OCI-LY7 (cell line): ENCODE data around the gene JAK1. TPM values are rescaled to one million over a fixed set of nuclear protein-coding genes. Genes with fewer than 3 reads are reported as not detected.
A peak's percentile ranks its signal among the peaks of the same experiment; 100 is the strongest.

Experiments
- BruUV-seq: library from RNA; stranded (reverse); fragments of 400-500 nt; replicated peaks from 2 replicates; lab custom pipeline; 2021; lab: Mats Ljungman, UMichigan
- CTCF ChIA-PET: fragments of 300-600 bp; sonication (Branson Sonifier 250); formaldehyde crosslinking; loops from one replicate; lab custom pipeline; 2022; ENCODE audit warnings: antibody characterized with exemption; ENCODE audit not compliant: unreplicated experiment; lab: Charles Lee
- POLR2A ChIA-PET: fragments of 300-600 bp; sonication (Branson Sonifier 250); formaldehyde crosslinking; loops from one replicate; lab custom pipeline; 2022; ENCODE audit warnings: antibody characterized with exemption; lab: Charles Lee
- DNase-seq: peaks from one replicate; pipeline ENCODE4 v3.0.0-alpha.2; 2015; ENCODE audit warnings: low spot score
- H2AFZ ChIP-seq: fragments of 200-600 bp; sonication (generic), shearing (Covaris generic); 2 replicates; pipeline ENCODE4 v1.6.1; 2014; ENCODE audit warnings: mild to moderate bottlenecking, antibody characterized with exemption, low read length, moderate library complexity
- H3K27ac ChIP-seq: fragments of 200-600 bp; sonication (generic); 2 replicates; pipeline ENCODE4 v1.5.1; 2014; ENCODE audit warnings: mixed run types, low read depth, mild to moderate bottlenecking, moderate library complexity, low read length, inconsistent platforms; ENCODE audit not compliant: poor library complexity, severe bottlenecking
- H3K36me3 ChIP-seq: fragments of 200-600 bp; sonication (generic); 2 replicates; pipeline ENCODE4 v1.6.1; 2014; ENCODE audit warnings: mild to moderate bottlenecking, antibody characterized with exemption, low read length, moderate library complexity, mixed read lengths; ENCODE audit not compliant: insufficient read depth
- H3K4me1 ChIP-seq: fragments of 200-600 bp; sonication (generic); 2 replicates; pipeline ENCODE4 v1.5.1; 2014; ENCODE audit warnings: mild to moderate bottlenecking, low read length; ENCODE audit not compliant: insufficient read depth, poor library complexity, severe bottlenecking
- H3K4me2 ChIP-seq: fragments of 200-600 bp; sonication (generic); 2 replicates; pipeline ENCODE4 v1.6.1; 2014; ENCODE audit warnings: mild to moderate bottlenecking, low read length
- H3K4me3 ChIP-seq: fragments of 200-600 bp; sonication (generic); 2 replicates; pipeline ENCODE4 v1.5.1; 2014; ENCODE audit warnings: mild to moderate bottlenecking, low read depth, low read length; ENCODE audit not compliant: poor library complexity, severe bottlenecking
- H3K79me2 ChIP-seq: fragments of 200-600 bp; sonication (generic); 2 replicates; pipeline ENCODE4 v1.6.1; 2016; ENCODE audit warnings: low read depth, mild to moderate bottlenecking, low read length, moderate library complexity, mixed read lengths; ENCODE audit not compliant: insufficient read depth
- H3K9me2 ChIP-seq: fragments of 200-600 bp; sonication (generic); 2 replicates; pipeline ENCODE4 v1.6.1; 2016; ENCODE audit warnings: mild to moderate bottlenecking, low read length, mixed read lengths; ENCODE audit not compliant: insufficient read depth
- H3K9me3 ChIP-seq: fragments of 200-600 bp; sonication (generic); 2 replicates; pipeline ENCODE4 v1.6.1; 2014; ENCODE audit warnings: mild to moderate bottlenecking, mixed run types, low read length, mixed read lengths
- H4K20me1 ChIP-seq: fragments of 200-600 bp; sonication (generic); 2 replicates; pipeline ENCODE4 v1.6.1; 2014; ENCODE audit warnings: mild to moderate bottlenecking, antibody characterized with exemption, low read length, moderate library complexity, mixed read lengths; ENCODE audit not compliant: insufficient read depth
- CTCF ChIP-seq: fragments of 200-600 bp; sonication (generic); conservative IDR thresholded peaks from 2 replicates; pipeline ENCODE4 v1.5.1; 2014; ENCODE audit warnings: mild to moderate bottlenecking, antibody characterized with exemption, low read length, moderate library complexity, mixed read lengths
- EZH2phosphoT487 ChIP-seq: fragments of 200-600 bp; sonication (generic); IDR thresholded peaks from 2 replicates; pipeline ENCODE4 v1.6.1; 2018; ENCODE audit warnings: low read depth, borderline replicate concordance, mild to moderate bottlenecking, mixed run types, antibody characterized with exemption, low read length, moderate library complexity, mixed read lengths
- intact Hi-C: fragments of 100-400 bp; cut with micrococcal nuclease; formaldehyde crosslinking; loops from one replicate; pipeline ENCODE4 v1.10.0; 2022; ENCODE audit not compliant: unreplicated experiment
- total RNA-seq, 2 experiments: library from RNA; depleted of rRNA in 1 of 2; stranded (reverse); fragments of >200 nt in 1 of 2; shearing (Covaris generic) in 1 of 2; gene quantifications; 2 replicates each; pipeline ENCODE4 v1.2.3, GENCODE V29; 2014 to 2022

Gene JAK1
- total RNA-seq, 2 experiments from 2014 or later: 72.6 to 86.8 TPM

GRCh38 chr1:64857347-64857746, 109.0 kb downstream of the JAK1 start:
- no peak overlapping the region for H2AFZ ChIP-seq
- intact Hi-C loops: no loop called here
- DNase-seq: no peak
- ChIA-PET POLR2A (no interaction called here), CTCF (interaction anchor here (0.5 kb wide), 1 partner anchor 208 kb away, joined by 3 read pairs; no protein-coding TSS in a partner anchor)
- H3K27ac ChIP-seq: no peak overlapping the region
- 0 out of 2 replicates have a peak, but pooled peaks cover 5% of the 10 kb centered on the region for H4K20me1 ChIP-seq
- no peak overlapping the region for H3K4me3 ChIP-seq
- peaks cover 17% of the 10 kb centered on the region for H3K4me1 ChIP-seq
- no peaks in the 10 kb centered on the region; the same call in 1 of the 2 replicates for H3K79me2 ChIP-seq
- no TSS peak for BruUV-seq
- no peak overlapping the region for H3K4me2 ChIP-seq
- no peaks in the 10 kb centered on the region for H3K9me3 ChIP-seq
- H3K36me3 ChIP-seq: peaks cover 89% of the 10 kb centered on the region
- H3K9me2 ChIP-seq: no peaks in the 10 kb centered on the region
- TF ChIP-seq CTCF: no peak
- no peak for TF ChIP-seq EZH2phosphoT487

- Histone ChIP-seq H3K9me2 (no peaks in the 10 kb centered on the region), H2AFZ (no peak overlapping the region), H3K4me2 (no peak overlapping the region), H3K4me3 (no peak overlapping the region), H3K4me1 (peaks cover 9% of the 10 kb centered on the region), H3K27ac (no peak overlapping the region), H3K36me3 (peaks cover 85% of the 10 kb centered on the region), H3K9me3 (no peaks in the 10 kb centered on the region), H3K79me2 (no peaks in the 10 kb centered on the region), H4K20me1 (no peaks in the 10 kb centered on the region)
- intact Hi-C loops: no loop called here
- BruUV-seq: no TSS peak
- TF ChIP-seq EZH2phosphoT487: no peak
- TF ChIP-seq CTCF: no peak
- peak; percentile 52 for DNase-seq
- CTCF ChIA-PET: interaction anchor here (0.5 kb wide), 1 partner anchor 29 kb away, joined by 4 read pairs; no protein-coding TSS in a partner anchor
- POLR2A ChIA-PET: no interaction called here
Measured at GRCh38 chr1:64856553-64856952, 109.8 kb downstream of the JAK1 start.

GRCh38 chr1:64855557-64855956, 110.8 kb downstream of the JAK1 start:
- Histone ChIP-seq H3K79me2 (no peaks in the 10 kb centered on the region), H3K4me1 (no peaks in the 10 kb centered on the region), H4K20me1 (no peaks in the 10 kb centered on the region), H3K4me3 (no peak overlapping the region), H3K27ac (no peak overlapping the region), H3K9me3 (no peaks in the 10 kb centered on the region), H3K4me2 (no peak overlapping the region), H2AFZ (no peak overlapping the region), H3K9me2 (no peaks in the 10 kb centered on the region), H3K36me3 (peaks cover 89% of the 10 kb centered on the region)
- no peak for DNase-seq
- TF ChIP-seq EZH2phosphoT487: no peak
- no peak for TF ChIP-seq CTCF
- ChIA-PET CTCF (no interaction called here), POLR2A (no interaction called here)
- no TSS peak for BruUV-seq
- intact Hi-C loops: no loop called here
